Activated T-helper 1 cell treated with Interleukin-2 at 50 U/mL for 16 hours (primary cell): ENCODE measurements around the gene IMP3.
"Not testable (repeated sequence)": the region's sequence is repeated elsewhere in the genome, so short reads cannot be mapped to it uniquely, and the experiment has no call there.

Experiments used
- DNase-seq: peaks from one replicate; pipeline ENCODE4 v3.0.0-alpha.2; 2020; ENCODE audit warnings: low read depth

The IMP3 gene, protein sequence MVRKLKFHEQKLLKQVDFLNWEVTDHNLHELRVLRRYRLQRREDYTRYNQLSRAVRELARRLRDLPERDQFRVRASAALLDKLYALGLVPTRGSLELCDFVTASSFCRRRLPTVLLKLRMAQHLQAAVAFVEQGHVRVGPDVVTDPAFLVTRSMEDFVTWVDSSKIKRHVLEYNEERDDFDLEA

DNA sequence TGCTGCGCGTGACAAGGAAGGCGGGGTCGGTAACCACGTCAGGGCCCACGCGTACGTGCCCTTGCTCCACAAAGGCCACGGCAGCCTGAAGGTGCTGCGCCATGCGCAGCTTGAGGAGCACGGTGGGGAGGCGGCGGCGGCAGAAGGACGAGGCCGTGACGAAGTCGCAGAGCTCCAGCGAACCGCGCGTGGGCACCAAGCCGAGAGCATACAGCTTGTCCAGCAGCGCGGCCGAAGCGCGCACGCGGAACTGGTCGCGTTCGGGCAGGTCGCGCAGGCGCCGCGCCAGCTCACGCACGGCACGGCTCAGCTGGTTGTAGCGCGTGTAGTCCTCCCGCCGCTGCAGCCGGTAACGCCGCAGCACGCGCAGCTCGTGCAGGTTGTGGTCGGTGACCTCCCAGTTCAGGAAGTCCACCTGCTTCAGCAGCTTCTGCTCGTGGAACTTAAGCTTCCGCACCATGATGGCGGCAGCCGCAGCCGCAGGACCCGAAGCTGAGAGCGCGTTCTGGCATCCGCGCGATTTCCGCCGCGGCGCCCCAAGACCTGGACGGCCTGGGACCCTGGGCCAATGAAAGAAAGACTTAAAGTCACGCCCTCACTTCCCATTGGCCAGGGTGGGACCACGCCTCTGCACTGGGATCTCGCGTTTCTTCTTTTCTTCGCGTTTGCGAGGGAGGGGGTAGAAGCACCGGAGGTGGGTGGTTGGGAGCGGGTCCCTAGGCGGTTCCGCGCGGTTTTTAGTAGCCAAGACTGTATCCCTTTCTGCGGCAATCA, at the start of gene IMP3:
IMP3 (minus strand) TSS at position 516 of the 774 bp plus-strand sequence; CDS start at position 460, 56 bp downstream.
- peak; percentile 91 for DNase-seq

- not testable (repeated sequence) for DNase-seq
These were observed 49.4 kb upstream of the IMP3 start for GRCh38 chr15:75689429-75689828.

- DNase-seq = no peak
These were observed 48.8 kb upstream of the IMP3 start for GRCh38 chr15:75688831-75689230.

GRCh38 chr15:75688278-75688557, 48.2 kb upstream of the IMP3 start:
- no peak for DNase-seq

DNA sequence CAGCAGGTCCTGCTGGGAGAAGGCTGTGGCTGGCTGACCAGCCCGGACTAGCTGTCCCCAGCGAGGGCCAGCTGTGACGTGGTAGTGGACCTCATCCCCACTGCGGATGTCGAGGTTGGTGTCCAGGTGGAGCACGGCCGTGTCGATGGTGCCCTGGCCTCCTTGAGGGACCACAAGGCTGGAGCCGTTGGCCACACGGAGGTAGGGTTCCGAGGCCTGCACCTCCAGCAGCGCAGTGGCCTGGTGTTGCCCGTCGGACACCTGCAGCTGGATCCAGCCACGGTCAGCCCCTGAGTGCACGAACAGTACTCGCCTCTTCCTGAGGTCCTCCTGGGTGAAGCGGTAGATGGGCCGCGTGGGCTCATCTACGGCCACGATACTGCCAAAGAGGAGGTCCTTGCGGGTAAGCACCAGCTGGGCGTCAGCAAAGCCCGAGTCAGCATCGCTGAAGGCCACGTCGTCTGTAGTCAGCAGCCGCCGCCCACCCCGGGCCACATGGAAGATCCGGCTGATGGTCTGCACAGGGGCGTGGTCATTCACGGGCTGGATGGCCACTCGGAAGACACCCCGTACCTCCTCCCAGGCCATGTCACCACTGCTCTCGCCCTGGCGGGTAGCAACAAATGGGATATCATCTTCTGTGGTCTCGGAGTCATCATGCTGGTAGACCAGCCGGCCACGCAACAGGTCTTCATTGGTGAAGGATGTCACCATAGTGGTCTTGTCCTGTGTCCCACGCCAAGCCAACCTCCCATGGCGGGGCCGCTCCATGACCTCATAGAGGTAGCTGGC, 47.7 kb upstream of the IMP3 start:
- no peak for DNase-seq

- peak; percentile 46 for DNase-seq
These were observed 46.2 kb upstream of the IMP3 start for GRCh38 chr15:75686212-75686642.

DNA sequence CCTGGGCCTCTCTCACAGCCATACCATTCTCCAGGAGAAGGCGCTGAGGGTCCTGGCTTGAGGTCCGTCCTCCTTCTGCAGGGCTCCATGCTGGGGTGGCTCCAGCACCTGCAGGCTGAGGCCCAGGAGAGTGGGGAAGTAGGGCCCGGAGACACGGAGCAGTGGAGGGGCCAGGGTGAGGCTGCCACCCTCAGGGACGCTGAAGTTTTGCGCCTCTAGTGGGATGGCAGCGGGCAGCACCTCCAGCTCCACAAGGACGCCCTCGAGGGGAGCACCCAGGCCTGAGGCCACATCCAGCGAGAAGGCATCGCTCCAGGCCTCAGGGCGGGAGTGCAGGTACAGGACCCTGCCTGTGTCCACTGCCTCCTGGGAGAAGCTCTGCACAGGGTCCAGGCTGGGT, 45.2 kb upstream of the IMP3 start:
- no peak for DNase-seq

- no peak for DNase-seq
These were observed 44.6 kb upstream of the IMP3 start for GRCh38 chr15:75684648-75685047.

- peak; percentile 34 for DNase-seq
These were observed 43.8 kb upstream of the IMP3 start for GRCh38 chr15:75683646-75684312.

- no peak for DNase-seq
These were observed 42.4 kb upstream of the IMP3 start for GRCh38 chr15:75682181-75683135.

DNA sequence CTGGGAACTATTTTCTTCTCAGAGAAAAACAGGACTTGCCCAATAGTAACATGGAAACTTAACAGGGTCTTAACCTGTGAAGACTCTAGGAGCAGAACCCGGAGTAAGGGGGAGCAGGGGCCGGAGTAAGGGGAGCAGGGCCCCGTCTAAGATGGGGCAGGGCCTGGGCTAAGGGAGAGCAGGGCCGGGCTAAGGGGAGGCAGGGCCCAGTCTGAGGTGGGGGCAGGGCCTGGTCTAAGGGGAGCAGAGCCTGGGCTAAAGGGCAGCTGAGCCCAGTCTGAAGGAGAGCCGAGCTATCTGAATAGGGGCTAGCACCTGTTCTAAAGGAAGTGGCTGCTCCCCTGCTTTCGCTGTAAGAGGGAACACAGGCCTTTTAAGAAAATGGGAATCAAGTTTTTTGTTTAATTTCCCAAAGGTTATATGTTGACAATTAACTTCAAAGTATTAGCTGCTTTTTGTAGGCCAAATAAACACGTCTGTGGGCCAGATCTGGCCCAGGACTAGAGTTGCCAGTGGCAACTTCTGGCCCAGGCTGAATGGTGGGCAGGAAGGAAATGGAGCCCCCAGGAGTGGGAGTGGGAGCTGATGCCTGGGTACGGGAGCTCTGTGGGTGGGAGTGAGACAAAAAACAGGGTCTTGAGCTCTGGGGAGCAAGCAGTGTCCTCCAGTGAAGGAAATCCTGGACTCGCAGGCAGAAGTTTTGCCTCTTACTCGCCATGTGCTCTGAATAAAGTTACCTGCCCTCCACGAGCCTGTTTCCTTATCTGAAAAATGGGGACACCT, 40.2 kb upstream of the IMP3 start:
- no peak for DNase-seq

- not testable (repeated sequence) for DNase-seq
These were observed 38.3 kb upstream of the IMP3 start for GRCh38 chr15:75678324-75678690.

GRCh38 chr15:75677465-75678323, 37.7 kb upstream of the IMP3 start:
- DNase-seq = no peak

DNA sequence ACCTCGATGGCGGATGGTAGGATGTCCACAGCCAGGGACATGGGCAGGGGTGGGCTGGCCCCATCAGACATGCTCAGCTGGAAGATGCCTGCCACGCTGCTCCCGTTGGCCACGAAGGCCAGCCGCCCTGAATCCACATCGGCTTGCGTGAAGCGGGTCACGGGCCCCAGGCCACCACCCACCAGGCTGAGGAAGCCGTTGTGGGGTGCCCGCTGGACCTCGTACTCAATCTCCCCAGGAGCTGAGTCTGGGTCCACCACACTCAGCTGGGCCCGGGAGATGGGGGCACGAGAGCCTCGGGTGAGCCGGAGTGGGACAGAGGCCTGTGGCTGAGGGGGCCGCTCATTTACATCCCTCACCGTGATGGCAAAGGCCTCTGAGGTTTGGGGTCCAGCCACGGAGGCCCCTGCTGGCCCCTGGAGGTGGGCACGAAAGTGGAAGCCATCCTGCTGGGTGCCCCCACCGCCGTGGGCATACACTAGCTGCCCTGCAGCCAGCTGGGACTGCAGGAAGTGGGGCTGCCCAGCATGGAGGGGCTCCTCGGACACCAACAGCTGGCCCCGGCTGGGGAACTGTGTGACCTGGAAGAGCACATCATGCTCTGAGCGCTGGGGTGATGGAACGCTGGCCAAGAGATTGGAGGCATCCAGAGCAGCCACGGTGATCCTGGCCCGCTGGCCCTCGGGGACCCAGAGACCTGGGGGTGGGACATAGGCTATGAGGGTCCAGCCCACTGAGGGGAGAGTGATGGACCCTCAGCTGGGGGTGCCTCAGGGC, 36.9 kb upstream of the IMP3 start:
- DNase-seq = no peak

DNA sequence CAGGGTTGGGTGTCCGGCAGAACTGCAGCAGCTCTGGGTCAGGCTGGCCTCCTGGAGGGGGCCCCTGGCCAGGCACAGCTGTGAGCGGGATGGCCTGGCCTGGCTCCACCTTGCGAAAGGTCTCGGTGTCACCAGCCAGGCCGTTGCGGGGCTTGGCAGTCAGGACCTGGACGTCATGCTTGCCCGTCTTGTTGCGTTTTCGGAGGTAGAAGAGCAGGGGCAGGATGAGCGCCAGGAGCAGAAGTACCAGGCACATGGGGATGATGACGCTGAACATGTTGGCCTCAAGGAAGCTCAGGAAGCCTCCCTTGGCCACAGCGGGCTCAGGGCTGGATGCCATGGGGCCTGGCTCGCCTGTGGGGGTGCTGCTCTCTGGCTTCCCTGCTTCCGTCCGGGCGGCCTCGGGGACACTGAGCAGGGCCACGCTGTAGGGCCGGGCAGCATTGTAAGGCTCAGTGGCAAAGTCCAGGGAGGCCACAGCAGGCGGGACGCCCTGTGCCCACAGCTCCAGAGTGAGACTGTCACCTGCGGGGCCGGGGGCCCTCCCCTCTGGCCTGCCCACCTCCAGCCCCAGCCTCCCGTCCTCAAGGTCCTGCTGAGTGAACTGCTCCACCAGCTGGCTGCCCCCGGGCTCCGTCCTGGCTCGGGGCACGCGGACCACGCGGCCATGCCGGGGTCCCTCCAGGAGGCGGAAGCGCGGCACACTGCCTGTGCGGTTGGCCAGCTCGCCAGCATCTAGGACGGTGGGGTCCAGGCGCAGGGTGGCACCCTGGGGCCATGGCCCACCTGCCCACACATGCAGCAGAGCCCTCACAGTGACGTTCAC, 35.8 kb upstream of the IMP3 start:
- DNase-seq = no peak

GRCh38 chr15:75674366-75674765, 34.3 kb upstream of the IMP3 start:
- DNase-seq = no peak

DNA sequence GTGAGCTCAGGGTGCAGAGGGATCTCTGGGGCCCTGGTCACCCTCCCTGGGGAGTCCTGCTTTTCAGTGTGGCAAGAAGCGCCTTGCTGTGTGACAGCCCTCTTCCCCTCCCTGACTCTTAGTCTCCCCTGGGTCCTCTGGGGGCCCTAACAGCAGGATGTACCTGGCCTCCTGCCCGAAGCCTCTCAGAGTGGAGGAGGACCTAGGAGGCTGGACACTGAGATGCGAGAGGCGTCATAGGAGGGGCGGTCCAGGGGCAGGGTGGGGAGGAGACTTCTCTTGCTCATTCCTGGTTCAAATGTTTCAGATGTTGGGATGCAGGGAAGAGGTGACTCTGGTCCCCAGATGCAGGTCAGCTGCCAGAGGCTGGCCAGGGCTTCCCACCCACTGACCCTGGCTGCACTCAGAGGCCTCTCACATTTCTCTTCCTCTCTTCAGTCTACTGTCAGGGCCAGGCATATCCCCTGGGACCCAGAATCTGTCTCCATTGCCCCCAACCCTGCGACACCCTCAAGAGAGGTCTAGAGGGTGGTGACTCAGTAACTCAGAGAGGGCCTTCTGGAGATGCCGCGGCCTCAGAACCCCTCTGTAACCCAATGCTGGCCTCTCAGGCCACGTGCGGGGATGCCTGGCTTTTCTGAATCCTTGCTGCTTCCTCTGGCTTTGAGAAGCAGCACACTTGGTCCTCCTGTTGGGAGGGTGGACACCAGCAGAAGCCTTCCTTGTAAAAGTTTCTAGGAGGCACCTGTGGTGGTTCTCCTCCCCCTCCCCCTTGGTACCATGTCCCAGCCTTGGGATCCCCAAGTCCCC, 33.6 kb upstream of the IMP3 start:
- no peak for DNase-seq
